Kidney glomerular epithelial cell (primary cell): ENCODE results near the gene CEP295NL.
A peak's percentile ranks its signal among the peaks of the same experiment; 100 is the strongest.
"Not testable (repeated sequence)": the region's sequence is repeated elsewhere in the genome, so short reads cannot be mapped to it uniquely, and the experiment has no call there.

Experiments
- DNase-seq: peaks from one replicate; lab custom pipeline; 2025; lab: John Stamatoyannopoulos, UW

The CEP295NL gene

DNA sequence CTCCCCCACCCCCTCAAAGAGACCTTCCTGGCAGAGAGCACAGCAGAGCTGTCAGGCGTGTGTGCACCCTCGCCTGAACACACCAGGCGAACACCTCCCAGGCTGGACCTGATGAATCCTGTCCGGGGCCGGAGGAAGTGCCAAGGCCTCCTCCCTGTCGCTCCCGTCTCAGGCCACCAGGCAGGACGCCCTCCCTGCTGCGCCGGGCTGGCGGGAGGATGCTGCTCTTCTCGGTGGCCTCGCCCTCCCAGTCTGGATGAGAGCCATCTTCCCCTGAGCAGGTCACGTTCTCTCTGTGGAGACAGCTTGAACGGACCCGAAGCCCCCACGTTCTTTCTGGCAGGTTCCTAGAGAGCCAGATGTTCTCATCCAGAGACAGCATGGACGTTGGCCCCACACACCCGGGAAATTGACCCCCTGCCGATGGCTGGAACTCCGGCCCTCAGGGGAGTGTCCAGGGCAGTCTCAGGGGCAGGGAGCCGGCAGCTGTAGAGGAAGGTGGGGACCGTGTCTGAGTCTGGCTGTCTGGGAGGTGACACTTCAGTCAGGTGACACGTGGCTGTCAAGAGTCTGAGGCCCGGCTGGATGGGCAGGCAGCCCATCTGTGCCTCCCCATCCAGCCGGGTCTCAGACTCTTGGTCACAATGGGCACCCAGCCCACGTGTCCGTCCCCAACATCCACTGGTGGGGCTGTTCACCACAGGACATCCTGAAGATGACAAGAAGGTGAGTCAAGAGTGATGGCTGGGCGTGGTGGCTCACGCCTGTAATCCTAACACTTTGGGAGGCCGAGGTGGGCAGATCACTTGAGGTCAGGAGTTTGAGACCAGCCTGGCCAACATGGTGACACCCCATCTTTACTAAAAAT lies 27.1 kb upstream of the CEP295NL start:
- DNase-seq = no peak

- no peak for DNase-seq
Observed at GRCh38 chr17:78925662-78926555, 22.9 kb upstream of the CEP295NL start.

DNA sequence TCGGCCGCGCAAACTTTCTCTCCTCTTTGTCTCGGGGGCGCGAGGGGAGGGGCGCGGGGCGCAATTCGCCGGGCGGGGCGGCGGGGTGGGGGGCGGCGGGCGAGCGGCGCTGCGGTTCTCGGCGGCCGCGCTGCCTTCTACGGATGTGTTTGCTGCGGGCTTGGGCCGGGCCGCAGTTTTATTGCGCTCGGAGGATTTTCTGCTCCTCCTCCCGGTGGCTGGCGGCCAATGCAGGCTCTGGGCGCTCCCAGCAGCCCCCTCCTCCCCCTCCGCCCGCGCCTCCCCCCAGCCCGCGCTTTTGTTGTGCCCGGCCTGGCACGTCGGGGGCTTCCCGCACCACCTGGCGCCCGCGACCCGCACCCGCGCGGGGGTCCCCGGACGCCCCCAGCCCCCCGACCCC lies 22.2 kb upstream of the CEP295NL start, which contains the start of gene TIMP2:
Gene TIMP2, minus strand, starts transcription at position 154 of the 400 bp plus-strand sequence. CDS start 299 bp downstream, outside the sequence.
- DNase-seq = peak; percentile 65

DNA sequence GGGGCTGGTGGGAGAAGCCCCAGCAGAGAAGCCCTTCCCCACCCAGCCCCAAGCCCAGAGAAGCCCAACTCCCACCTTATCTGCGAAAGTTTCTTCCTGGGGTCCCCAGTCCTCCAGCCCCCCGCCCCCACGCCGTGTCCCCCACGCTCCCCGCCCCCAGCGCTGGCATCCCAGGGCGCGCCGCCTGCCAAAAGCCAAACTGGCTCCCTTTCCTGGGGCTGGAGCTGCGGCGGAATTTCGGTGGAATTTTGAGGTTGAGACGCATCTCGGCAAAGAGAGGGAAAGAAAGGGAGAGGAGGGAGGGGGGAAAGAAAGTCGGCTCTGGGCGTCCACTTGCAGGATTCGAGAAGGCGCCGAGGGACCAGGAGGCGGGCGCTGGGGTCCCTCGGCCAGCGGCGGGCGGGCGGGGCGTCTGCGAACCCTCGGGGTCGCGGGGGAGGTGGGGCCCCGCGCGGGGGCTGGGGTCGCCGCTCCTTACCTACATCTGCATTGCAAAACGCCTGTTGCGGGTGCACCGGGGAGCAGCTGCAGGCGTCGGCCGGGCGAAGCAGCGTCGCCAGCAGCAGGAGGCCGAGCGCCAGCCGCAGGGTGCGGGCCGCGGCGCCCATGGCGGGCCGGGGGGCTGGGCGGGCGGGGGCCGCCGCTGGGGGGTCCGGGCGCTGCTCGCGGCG lies 21.6 kb upstream of the CEP295NL start:
- no peak for DNase-seq

- peak; percentile 34 for DNase-seq
Observed at GRCh38 chr17:78923660-78924453, 20.9 kb upstream of the CEP295NL start.

DNA sequence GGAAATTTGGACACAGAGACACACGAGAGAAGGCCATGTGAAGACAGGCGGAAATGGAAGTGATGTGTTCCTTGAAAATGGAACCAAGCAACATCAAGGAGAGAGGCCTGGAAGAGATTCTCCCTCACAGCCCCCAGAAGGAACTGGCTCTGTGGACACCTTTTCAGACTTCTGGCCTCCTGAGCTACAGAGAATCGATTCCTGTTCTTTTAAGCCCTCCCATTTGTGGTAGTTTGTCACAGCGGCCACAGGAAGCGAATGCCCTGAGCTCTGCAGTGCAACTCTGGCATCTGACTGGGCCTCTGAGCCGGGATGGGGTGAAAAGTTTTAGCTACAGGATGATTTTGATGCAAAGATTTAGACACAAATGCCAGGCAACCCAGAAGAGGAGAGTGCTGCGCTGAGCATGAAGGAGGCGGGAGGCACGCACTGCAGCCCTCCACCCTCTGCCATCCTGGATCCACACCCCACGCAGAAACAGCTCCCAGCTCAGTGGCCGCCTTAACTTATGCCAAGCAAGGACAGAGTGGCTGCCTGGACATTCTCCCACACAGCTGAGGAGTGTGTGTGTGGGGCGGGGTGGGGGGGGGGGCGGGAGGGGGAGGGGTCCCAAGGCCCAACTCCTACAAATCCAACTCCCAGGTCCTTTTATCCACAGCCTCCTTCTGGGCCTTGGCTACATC lies 20.0 kb upstream of the CEP295NL start:
- no peak for DNase-seq

DNA sequence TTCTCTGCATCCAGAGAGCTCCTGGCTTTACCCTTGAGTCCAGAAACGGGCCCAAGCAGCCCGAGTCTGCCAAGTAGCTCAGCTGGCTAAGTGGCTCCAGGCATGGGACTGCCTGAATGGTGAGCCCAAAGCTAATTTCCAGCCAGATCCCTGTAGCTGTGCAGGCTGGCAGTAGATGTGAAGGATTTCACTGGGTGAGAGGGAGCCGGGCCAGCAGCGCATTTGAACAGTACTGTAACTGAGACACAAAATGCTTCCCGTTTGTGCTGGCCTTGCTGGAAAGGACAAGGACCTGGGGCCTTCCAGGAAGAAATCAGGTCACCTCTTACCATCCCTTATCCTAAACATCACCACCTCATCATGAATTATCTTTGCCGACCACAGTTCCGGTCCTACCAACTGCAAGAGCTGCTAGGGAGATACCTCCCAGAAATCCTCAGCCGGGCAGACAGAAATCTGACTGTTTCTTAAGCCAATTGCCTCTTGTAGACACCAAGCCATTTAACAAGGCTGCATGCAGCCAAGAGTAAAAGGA lies 18.5 kb upstream of the CEP295NL start:
- DNase-seq = no peak

- peak; percentile 43 for DNase-seq
Observed at GRCh38 chr17:78920528-78920927, 17.5 kb upstream of the CEP295NL start.

- DNase-seq = no peak
Observed at GRCh38 chr17:78919861-78920450, 17.0 kb upstream of the CEP295NL start.

DNA sequence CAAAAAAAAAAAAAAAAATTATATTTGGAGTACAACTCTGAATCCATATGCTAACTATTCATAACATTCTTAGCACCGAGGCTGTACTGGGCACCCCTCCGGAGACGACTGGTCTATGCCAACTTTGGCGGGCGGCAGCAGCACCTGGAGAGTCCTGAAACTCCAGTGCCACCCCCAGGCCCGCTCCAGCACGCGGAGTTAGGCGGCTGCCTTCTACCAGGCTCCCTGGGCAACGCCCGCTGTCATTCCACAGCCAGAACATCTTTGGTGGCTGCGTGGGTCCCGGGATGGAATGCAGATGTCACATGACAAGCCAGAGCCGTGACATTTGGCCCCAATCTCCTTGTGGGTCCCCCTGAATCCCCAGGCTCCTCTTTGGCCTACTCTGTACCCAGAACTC lies 16.0 kb upstream of the CEP295NL start:
- no peak for DNase-seq

DNA sequence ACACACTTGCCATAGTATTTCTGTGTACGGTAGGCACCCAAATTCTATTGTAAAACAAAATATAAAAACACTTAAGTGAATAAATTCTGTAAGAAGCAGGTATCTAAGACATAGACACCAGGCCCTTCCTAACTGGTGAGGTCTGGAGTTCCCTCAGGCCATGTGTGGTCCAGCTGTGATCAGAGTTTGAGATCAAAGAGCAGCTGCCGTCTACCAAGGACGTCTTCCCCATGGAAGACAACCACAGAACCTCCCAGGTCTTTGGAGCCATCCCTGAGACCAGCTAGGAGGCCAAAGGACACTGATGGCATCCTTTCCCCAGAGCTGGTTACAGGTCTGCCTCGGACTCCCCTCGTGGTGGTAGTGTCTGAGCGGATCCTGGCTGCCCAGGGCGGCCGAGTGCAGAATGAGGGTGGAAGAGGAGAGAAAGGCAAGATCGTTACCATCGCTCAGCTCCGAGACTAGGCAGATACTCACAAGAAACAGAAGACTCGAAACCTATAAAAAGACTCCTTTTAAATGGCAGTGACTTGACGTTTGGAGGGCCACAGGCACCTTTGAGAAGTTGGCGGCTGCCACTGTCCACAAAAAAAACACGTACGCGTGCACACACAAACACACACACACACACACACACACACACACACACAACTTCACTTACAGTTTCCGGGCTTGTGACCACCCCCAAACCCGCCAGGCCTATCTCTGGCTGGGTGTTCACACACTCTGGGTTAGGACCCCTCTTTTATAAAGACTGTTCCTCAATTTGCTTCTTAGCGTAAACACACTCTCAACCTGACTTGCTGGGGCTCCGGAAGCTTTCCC lies 14.7 kb upstream of the CEP295NL start:
- no peak for DNase-seq

- peak; percentile 10 for DNase-seq
Observed at GRCh38 chr17:78915872-78916632, 13.1 kb upstream of the CEP295NL start.

- DNase-seq = no peak
Observed at GRCh38 chr17:78913115-78913514, 10.1 kb upstream of the CEP295NL start.

DNA sequence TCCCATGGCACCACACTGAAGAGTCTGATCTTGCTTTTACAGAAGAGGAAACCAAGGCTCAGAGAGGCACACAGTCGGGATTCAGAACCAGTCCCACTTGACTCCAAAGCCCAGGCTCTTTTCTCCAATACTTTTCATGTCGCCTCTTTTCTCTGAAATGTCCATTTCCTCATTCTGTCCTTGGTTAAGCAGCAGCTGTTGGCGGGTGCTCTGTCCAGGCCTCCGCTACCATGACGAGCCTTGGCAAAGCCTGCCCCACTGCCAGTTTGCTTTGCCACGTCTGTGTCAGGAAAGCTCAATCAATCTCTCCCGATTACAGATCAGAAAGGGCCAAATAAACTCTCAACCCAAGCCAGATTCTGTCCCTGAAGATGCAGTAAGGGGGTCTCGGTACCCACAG lies 9.1 kb upstream of the CEP295NL start:
- DNase-seq = no peak

- not testable (repeated sequence) for DNase-seq
Observed at GRCh38 chr17:78911543-78911942, 8.5 kb upstream of the CEP295NL start.

- no peak for DNase-seq
Observed at GRCh38 chr17:78910497-78911284, 7.7 kb upstream of the CEP295NL start.

GRCh38 chr17:78908426-78908825 lies 5.4 kb upstream of the CEP295NL start:
- DNase-seq = no peak

- no peak for DNase-seq
Observed at GRCh38 chr17:78905541-78905940, 2.5 kb upstream of the CEP295NL start.
